ENCODE results near the gene TMUB1.

GRCh38 chr7:151118108-151119054, 35.1 kb upstream of the TMUB1 start:
- TF ChIP-seq CTCF (IDR thresholded peaks at IDR 0.05) (no peak), POLR2A (IDR thresholded peaks at IDR 0.05) (no peak)

Measured in heart left ventricle (tissue), 13 donors.